IMR-90 (cell line): ENCODE measurements around the gene SMG5.

Experiments used
- MAZ ChIP-seq: IDR thresholded peaks from 2 replicates; pipeline ENCODE4 v1.6.1; 2012; ENCODE audit warnings: low read depth, mild to moderate bottlenecking, low read length, improper control_type of control experiment, moderate library complexity, borderline replicate concordance
- RAD21 ChIP-seq: IDR thresholded peaks from 2 replicates; pipeline ENCODE4 v1.6.1; 2012; ENCODE audit warnings: low read length, improper control_type of control experiment

- TF ChIP-seq MAZ (no peak), RAD21 (no peak)
Observed at GRCh38 chr1:156279837-156280236, 2.8 kb downstream of the SMG5 start.
